WTC11 (cell line): ENCODE measurements around the gene ARHGAP26. TPM values are rescaled to one million over a fixed set of nuclear protein-coding genes. Genes with fewer than 3 reads are reported as not detected.

Experiments used
- ATAC-seq: fragments of 200-7000 bp; cut with Tn5 transposase; 2 replicates; pipeline ENCODE4 v1.10.0; 2021; ENCODE audit warnings: mild to moderate bottlenecking, moderate library complexity
- CTCF ChIA-PET: fragments of 300-600 bp; sonication (Branson Sonifier 250); formaldehyde crosslinking; loops from one replicate; lab custom pipeline; 2021; ENCODE audit warnings: antibody characterized with exemption; lab: Charles Lee
- POLR2A ChIA-PET: fragments of 350-600 bp; sonication (Branson Sonifier 250); formaldehyde crosslinking; loops from one replicate; lab custom pipeline; 2021; ENCODE audit warnings: antibody characterized with exemption; lab: Charles Lee
- DNase-seq: peaks from one replicate; pipeline ENCODE4 v3.0.0; 2021; ENCODE audit warnings: low spot score
- H3K27ac Mint-ChIP-seq: 2 replicates; pipeline ENCODE4 v1.8.0; 2021; ENCODE audit warnings: mixed read lengths
- H3K27me3 Mint-ChIP-seq: 2 replicates; pipeline ENCODE4 v1.8.0; 2021; ENCODE audit warnings: low read depth, mild to moderate bottlenecking, moderate library complexity, mixed read lengths
- H3K36me3 Mint-ChIP-seq: 2 replicates; pipeline ENCODE4 v1.8.0; 2021; ENCODE audit warnings: mixed read lengths
- H3K4me1 Mint-ChIP-seq: 2 replicates; pipeline ENCODE4 v1.8.0; 2022; ENCODE audit warnings: mixed read lengths
- H3K4me3 Mint-ChIP-seq: 2 replicates; pipeline ENCODE4 v1.8.0; 2021; ENCODE audit warnings: mild to moderate bottlenecking, moderate library complexity, mixed read lengths
- H3K9me3 Mint-ChIP-seq: 2 replicates; pipeline ENCODE4 v1.8.0; 2021; ENCODE audit warnings: mixed read lengths
- EMX1 ChIP-seq: fragments of 250-450 bp; sonication (Bioruptor Pico); IDR thresholded peaks from 2 replicates; pipeline ENCODE4 v1.8.0; 2021; ENCODE audit warnings: mild to moderate bottlenecking
- JAZF1 ChIP-seq: fragments of 250-450 bp; sonication (Bioruptor Pico); IDR thresholded peaks from 2 replicates; pipeline ENCODE4 v1.9.0; 2021; ENCODE audit warnings: moderate library complexity, mild to moderate bottlenecking, inconsistent platforms
- MXD4 ChIP-seq: fragments of 250-450 bp; sonication (Bioruptor Pico); IDR thresholded peaks from 2 replicates; pipeline ENCODE4 v1.8.0; 2021; ENCODE audit warnings: mild to moderate bottlenecking, moderate library complexity, borderline replicate concordance
- NFYB ChIP-seq: sonication (generic); formaldehyde crosslinking; conservative IDR thresholded peaks from 2 replicates; pipeline ENCODE4 v1.8.0; 2022; ENCODE audit warnings: low read depth, missing genetic modification reagents
- SP1 ChIP-seq: sonication (generic); formaldehyde crosslinking; conservative IDR thresholded peaks from 2 replicates; pipeline ENCODE4 v1.8.1; 2022; ENCODE audit warnings: missing genetic modification reagents
- ZBTB21 ChIP-seq: sonication (generic); formaldehyde crosslinking; IDR thresholded peaks from 2 replicates; pipeline ENCODE4 v1.8.1; 2023; ENCODE audit warnings: mild to moderate bottlenecking, missing genetic modification reagents, borderline replicate concordance
- ZNF232 ChIP-seq: sonication (generic); formaldehyde crosslinking; IDR thresholded peaks from 2 replicates; pipeline ENCODE4 v1.8.0; 2022; ENCODE audit warnings: mild to moderate bottlenecking, missing genetic modification reagents
- ZNF263 ChIP-seq: sonication (generic); formaldehyde crosslinking; IDR thresholded peaks from 2 replicates; pipeline ENCODE4 v1.8.1; 2022; ENCODE audit warnings: low read depth, mild to moderate bottlenecking, moderate library complexity, missing genetic modification reagents
- total RNA-seq: library from RNA; stranded (reverse); gene quantifications from 3 replicates; pipeline ENCODE4 v1.2.3, GENCODE V29; 2021
- TF ChIP-seq, protein P1 (sequence below): sonication (generic); formaldehyde crosslinking; IDR thresholded peaks from 2 replicates; pipeline ENCODE4 v1.8.0; 2022; ENCODE audit warnings: mild to moderate bottlenecking, missing genetic modification reagents
- TF ChIP-seq, protein P2 (sequence below): fragments of 250-450 bp; sonication (Bioruptor Pico); IDR thresholded peaks from 2 replicates; pipeline ENCODE4 v1.9.0; 2021; ENCODE audit warnings: mild to moderate bottlenecking
- TF ChIP-seq, protein P3 (sequence below): fragments of 250-450 bp; sonication (Bioruptor Pico); IDR thresholded peaks from 2 replicates; pipeline ENCODE4 v1.9.0; 2021; ENCODE audit warnings: mild to moderate bottlenecking
- TF ChIP-seq, protein P4 (sequence below): sonication (generic); formaldehyde crosslinking; IDR thresholded peaks from 2 replicates; pipeline ENCODE4 v1.8.1; 2023; ENCODE audit warnings: mild to moderate bottlenecking, missing genetic modification reagents, moderate library complexity
- TF ChIP-seq, protein P5 (sequence below): sonication (generic); formaldehyde crosslinking; IDR thresholded peaks from 2 replicates; pipeline ENCODE4 v1.8.1; 2022; ENCODE audit warnings: mild to moderate bottlenecking, moderate library complexity, missing genetic modification reagents
- TF ChIP-seq, protein P6 (sequence below): sonication (generic); formaldehyde crosslinking; IDR thresholded peaks from 2 replicates; pipeline ENCODE4 v1.8.1; 2022; ENCODE audit warnings: missing genetic modification reagents, borderline replicate concordance
- TF ChIP-seq, protein P7 (sequence below): sonication (generic); formaldehyde crosslinking; IDR thresholded peaks from 2 replicates; pipeline ENCODE4 v1.8.1; 2022; ENCODE audit warnings: mild to moderate bottlenecking, missing genetic modification reagents, moderate library complexity, borderline replicate concordance
- TF ChIP-seq, protein P8 (sequence below): sonication (generic); formaldehyde crosslinking; IDR thresholded peaks from 2 replicates; pipeline ENCODE4 v1.8.0; 2022; ENCODE audit warnings: missing genetic modification reagents

Gene ARHGAP26
- total RNA-seq, 1 experiment from 2014 or later: 22.3 TPM

DNA sequence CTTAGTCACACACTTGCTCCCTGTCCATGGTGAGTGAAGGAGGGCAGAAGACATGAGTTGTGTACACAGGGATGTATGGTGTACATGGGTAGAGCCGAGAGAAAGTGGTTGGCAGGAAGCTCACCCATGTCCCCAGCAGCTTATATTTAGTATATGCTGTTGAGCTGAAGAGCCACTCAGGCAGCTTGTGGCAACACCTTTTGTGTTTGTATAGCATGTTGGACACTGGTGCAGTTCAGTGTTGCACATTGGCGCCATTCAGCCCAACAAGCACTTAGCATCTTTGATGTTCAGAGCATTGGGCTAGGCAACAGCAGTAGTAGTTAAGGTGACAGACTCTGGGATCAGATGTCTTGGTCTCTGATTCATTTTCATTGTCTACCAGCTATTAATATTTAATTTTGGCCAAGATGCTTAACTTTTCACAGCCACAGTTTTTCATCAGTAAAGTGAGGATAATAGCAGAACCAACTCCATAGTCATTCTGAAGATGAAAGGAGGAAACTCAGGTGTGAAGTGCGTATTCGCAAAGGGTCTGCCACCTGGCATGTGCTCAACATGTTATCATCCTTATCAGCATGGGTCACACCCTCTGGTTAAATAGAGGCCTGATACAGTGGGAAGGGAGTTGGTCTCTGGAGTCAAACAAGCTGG lies 448.5 kb downstream of the ARHGAP26 start (continued):
- TF ChIP-seq SP1 (no peak), NFYB (no peak), EMX1 (CRISPR knock-in tag) (no peak)
- TF ChIP-seq, protein P1, sequence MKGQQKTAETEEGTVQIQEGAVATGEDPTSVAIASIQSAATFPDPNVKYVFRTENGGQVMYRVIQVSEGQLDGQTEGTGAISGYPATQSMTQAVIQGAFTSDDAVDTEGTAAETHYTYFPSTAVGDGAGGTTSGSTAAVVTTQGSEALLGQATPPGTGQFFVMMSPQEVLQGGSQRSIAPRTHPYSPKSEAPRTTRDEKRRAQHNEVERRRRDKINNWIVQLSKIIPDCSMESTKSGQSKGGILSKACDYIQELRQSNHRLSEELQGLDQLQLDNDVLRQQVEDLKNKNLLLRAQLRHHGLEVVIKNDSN (CRISPR knock-in tag): no peak
- TF ChIP-seq, protein P2, sequence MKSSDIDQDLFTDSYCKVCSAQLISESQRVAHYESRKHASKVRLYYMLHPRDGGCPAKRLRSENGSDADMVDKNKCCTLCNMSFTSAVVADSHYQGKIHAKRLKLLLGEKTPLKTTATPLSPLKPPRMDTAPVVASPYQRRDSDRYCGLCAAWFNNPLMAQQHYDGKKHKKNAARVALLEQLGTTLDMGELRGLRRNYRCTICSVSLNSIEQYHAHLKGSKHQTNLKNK: no peak
- TF ChIP-seq, protein P3, sequence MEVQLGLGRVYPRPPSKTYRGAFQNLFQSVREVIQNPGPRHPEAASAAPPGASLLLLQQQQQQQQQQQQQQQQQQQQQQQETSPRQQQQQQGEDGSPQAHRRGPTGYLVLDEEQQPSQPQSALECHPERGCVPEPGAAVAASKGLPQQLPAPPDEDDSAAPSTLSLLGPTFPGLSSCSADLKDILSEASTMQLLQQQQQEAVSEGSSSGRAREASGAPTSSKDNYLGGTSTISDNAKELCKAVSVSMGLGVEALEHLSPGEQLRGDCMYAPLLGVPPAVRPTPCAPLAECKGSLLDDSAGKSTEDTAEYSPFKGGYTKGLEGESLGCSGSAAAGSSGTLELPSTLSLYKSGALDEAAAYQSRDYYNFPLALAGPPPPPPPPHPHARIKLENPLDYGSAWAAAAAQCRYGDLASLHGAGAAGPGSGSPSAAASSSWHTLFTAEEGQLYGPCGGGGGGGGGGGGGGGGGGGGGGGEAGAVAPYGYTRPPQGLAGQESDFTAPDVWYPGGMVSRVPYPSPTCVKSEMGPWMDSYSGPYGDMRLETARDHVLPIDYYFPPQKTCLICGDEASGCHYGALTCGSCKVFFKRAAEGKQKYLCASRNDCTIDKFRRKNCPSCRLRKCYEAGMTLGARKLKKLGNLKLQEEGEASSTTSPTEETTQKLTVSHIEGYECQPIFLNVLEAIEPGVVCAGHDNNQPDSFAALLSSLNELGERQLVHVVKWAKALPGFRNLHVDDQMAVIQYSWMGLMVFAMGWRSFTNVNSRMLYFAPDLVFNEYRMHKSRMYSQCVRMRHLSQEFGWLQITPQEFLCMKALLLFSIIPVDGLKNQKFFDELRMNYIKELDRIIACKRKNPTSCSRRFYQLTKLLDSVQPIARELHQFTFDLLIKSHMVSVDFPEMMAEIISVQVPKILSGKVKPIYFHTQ (CRISPR knock-in tag): no peak

DNA sequence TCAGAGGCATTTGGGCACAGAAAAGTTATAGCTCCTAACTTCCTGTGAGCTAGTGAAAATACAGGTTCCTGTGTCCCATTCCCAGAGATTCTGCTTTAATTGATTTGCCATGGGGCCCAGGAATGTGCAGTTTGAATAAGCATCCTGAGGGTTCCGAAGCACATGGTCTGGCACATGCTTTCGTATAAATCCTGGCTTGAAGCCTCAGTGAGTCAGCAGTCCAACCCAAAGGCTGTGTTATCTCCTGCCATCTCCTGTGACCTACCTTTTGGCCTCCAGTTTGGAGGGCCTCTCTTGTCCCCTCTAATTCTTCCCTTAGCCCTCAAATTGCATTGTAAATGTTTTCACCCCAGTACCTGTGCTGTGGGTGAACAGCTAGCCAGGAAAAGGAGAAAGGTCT lies 449.5 kb downstream of the ARHGAP26 start:
- Mint-ChIP-seq H3K4me1 (peaks cover 5% of the 10 kb centered on the region), H3K9me3 (no peaks in the 10 kb centered on the region), H3K27me3 (no peaks in the 10 kb centered on the region), H3K36me3 (no peaks in the 10 kb centered on the region), H3K27ac (no peak overlapping the region), H3K4me3 (no peak overlapping the region)
- CTCF ChIA-PET: no interaction called here
- no peak for TF ChIP-seq NFYB
- TF ChIP-seq, protein P3 (CRISPR knock-in tag): no peak
- POLR2A ChIA-PET: no interaction called here
- ATAC-seq: no peak
- no peak for DNase-seq

DNA sequence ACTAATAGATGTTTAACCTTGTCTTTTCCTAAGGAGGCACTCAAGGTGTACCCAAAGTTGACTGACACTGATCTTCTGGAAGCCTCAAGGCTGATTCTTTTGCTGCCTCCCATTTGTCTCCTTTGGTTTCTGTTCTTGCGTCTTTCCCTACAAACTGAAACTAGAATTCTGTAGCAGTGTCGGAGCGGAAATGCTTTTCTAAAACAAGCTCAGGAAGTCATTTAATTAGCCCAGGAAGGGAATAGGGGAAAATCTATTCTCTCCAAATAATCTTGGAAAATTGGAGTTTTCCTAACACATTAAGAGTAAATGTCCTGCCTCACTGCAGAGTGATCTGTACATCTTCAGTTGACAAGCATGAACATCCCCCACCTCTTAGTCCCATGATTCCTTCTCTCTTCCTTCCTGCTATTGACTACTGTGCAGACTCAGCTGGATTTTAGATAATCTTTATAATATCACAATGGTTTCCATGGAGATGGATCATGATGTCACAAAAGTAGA lies 450.6 kb downstream of the ARHGAP26 start:
- ATAC-seq (no peak), DNase-seq (no peak)
- no peak overlapping the region for H3K4me3 Mint-ChIP-seq
- H3K9me3 Mint-ChIP-seq: no peaks in the 10 kb centered on the region
- 0 out of 2 replicates have a peak, but pooled peaks cover 3% of the 10 kb centered on the region for H3K4me1 Mint-ChIP-seq
- no peak overlapping the region for H3K27ac Mint-ChIP-seq
- H3K27me3 Mint-ChIP-seq: no peaks in the 10 kb centered on the region
- CTCF ChIA-PET: no interaction called here
- POLR2A ChIA-PET: no interaction called here
- H3K36me3 Mint-ChIP-seq: no peaks in the 10 kb centered on the region
- TF ChIP-seq ZNF263 (CRISPR knock-in tag) (no peak), JAZF1 (CRISPR knock-in tag) (no peak), ZNF232 (CRISPR knock-in tag) (no peak), MXD4 (CRISPR knock-in tag) (no peak), ZBTB21 (CRISPR knock-in tag) (no peak), EMX1 (CRISPR knock-in tag) (no peak)
- TF ChIP-seq, protein P4, sequence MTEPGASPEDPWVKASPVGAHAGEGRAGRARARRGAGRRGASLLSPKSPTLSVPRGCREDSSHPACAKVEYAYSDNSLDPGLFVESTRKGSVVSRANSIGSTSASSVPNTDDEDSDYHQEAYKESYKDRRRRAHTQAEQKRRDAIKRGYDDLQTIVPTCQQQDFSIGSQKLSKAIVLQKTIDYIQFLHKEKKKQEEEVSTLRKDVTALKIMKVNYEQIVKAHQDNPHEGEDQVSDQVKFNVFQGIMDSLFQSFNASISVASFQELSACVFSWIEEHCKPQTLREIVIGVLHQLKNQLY (CRISPR knock-in tag): no peak
- TF ChIP-seq, protein P5, sequence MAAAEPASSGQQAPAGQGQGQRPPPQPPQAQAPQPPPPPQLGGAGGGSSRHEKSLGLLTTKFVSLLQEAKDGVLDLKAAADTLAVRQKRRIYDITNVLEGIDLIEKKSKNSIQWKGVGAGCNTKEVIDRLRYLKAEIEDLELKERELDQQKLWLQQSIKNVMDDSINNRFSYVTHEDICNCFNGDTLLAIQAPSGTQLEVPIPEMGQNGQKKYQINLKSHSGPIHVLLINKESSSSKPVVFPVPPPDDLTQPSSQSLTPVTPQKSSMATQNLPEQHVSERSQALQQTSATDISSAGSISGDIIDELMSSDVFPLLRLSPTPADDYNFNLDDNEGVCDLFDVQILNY (CRISPR knock-in tag): no peak
- TF ChIP-seq, protein P6, sequence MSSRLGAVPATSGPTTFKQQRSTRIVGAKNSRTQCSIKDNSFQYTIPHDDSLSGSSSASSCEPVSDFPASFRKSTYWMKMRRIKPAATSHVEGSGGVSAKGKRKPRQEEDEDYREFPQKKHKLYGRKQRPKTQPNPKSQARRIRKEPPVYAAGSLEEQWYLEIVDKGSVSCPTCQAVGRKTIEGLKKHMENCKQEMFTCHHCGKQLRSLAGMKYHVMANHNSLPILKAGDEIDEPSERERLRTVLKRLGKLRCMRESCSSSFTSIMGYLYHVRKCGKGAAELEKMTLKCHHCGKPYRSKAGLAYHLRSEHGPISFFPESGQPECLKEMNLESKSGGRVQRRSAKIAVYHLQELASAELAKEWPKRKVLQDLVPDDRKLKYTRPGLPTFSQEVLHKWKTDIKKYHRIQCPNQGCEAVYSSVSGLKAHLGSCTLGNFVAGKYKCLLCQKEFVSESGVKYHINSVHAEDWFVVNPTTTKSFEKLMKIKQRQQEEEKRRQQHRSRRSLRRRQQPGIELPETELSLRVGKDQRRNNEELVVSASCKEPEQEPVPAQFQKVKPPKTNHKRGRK (CRISPR knock-in tag): no peak
- TF ChIP-seq, protein P7, sequence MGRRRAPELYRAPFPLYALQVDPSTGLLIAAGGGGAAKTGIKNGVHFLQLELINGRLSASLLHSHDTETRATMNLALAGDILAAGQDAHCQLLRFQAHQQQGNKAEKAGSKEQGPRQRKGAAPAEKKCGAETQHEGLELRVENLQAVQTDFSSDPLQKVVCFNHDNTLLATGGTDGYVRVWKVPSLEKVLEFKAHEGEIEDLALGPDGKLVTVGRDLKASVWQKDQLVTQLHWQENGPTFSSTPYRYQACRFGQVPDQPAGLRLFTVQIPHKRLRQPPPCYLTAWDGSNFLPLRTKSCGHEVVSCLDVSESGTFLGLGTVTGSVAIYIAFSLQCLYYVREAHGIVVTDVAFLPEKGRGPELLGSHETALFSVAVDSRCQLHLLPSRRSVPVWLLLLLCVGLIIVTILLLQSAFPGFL (CRISPR knock-in tag): no peak
- TF ChIP-seq, protein P8, sequence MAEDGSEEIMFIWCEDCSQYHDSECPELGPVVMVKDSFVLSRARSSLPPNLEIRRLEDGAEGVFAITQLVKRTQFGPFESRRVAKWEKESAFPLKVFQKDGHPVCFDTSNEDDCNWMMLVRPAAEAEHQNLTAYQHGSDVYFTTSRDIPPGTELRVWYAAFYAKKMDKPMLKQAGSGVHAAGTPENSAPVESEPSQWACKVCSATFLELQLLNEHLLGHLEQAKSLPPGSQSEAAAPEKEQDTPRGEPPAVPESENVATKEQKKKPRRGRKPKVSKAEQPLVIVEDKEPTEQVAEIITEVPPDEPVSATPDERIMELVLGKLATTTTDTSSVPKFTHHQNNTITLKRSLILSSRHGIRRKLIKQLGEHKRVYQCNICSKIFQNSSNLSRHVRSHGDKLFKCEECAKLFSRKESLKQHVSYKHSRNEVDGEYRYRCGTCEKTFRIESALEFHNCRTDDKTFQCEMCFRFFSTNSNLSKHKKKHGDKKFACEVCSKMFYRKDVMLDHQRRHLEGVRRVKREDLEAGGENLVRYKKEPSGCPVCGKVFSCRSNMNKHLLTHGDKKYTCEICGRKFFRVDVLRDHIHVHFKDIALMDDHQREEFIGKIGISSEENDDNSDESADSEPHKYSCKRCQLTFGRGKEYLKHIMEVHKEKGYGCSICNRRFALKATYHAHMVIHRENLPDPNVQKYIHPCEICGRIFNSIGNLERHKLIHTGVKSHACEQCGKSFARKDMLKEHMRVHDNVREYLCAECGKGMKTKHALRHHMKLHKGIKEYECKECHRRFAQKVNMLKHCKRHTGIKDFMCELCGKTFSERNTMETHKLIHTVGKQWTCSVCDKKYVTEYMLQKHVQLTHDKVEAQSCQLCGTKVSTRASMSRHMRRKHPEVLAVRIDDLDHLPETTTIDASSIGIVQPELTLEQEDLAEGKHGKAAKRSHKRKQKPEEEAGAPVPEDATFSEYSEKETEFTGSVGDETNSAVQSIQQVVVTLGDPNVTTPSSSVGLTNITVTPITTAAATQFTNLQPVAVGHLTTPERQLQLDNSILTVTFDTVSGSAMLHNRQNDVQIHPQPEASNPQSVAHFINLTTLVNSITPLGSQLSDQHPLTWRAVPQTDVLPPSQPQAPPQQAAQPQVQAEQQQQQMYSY (CRISPR knock-in tag): no peak
